HepG2 (cell line): Measurements from ENCODE around the gene AP2S1. TPM values are rescaled to one million over a fixed set of nuclear protein-coding genes. Genes with fewer than 3 reads are reported as not detected.
A peak's percentile ranks its signal among the peaks of the same experiment; 100 is the strongest.

Source experiments
- BORCS8-MEF2B ChIP-seq: sonication (generic); formaldehyde crosslinking; IDR thresholded peaks from 2 replicates; pipeline ENCODE4 v1.8.0; 2022; ENCODE audit warnings: mild to moderate bottlenecking, missing genetic modification reagents
- BRCA1 ChIP-seq: sonication (generic); formaldehyde crosslinking; IDR thresholded peaks from 2 replicates; pipeline ENCODE4 v1.4.0; 2020; ENCODE audit warnings: missing genetic modification reagents
- HOMEZ ChIP-seq: IDR thresholded peaks from 2 replicates; pipeline ENCODE4 v1.6.1; 2016; ENCODE audit warnings: low read depth
- HOXA5 ChIP-seq: sonication (generic); formaldehyde crosslinking; IDR thresholded peaks from 2 replicates; pipeline ENCODE4 v1.4.0; 2020; ENCODE audit warnings: missing genetic modification reagents
- MAF1 ChIP-seq: sonication (generic); formaldehyde crosslinking; IDR thresholded peaks from 2 replicates; pipeline ENCODE4 v1.5.0; 2020; ENCODE audit warnings: missing genetic modification reagents, borderline replicate concordance
- NRL ChIP-seq: sonication (generic); formaldehyde crosslinking; IDR thresholded peaks from 2 replicates; pipeline ENCODE4 v1.5.0; 2020; ENCODE audit warnings: missing genetic modification reagents, mild to moderate bottlenecking, moderate library complexity, borderline replicate concordance
- PAX8 ChIP-seq: sonication (generic); formaldehyde crosslinking; IDR thresholded peaks from 2 replicates; pipeline ENCODE4 v1.8.0; 2022; ENCODE audit warnings: mild to moderate bottlenecking, missing genetic modification reagents, borderline replicate concordance
- PBX3 ChIP-seq: sonication (generic); formaldehyde crosslinking; IDR thresholded peaks from 2 replicates; pipeline ENCODE4 v1.8.1; 2023; ENCODE audit warnings: missing genetic modification reagents, inconsistent platforms, borderline replicate concordance
- PCBP1 ChIP-seq: fragments of 200-400 bp; formaldehyde crosslinking; IDR thresholded peaks from 2 replicates; pipeline ENCODE4 v1.6.1; 2017; ENCODE audit warnings: mild to moderate bottlenecking, low read depth, low read length, borderline replicate concordance
- POLR2A ChIP-seq, 2 experiments: IDR thresholded peaks; 2 replicates each; pipeline ENCODE4 v1.6.1; 2011; ENCODE audit warnings: low read depth in 2 of 2, low read length in 2 of 2, mild to moderate bottlenecking in 1 of 2, moderate library complexity in 1 of 2; ENCODE audit not compliant: insufficient read depth in 1 of 2
- POLR2G ChIP-seq: fragments of 200-400 bp; formaldehyde crosslinking; IDR thresholded peaks from 2 replicates; pipeline ENCODE4 v1.6.1; 2018; ENCODE audit warnings: mild to moderate bottlenecking, low read depth, low read length, moderate library complexity
- PRPF4 ChIP-seq: fragments of 200-400 bp; formaldehyde crosslinking; IDR thresholded peaks from 2 replicates; pipeline ENCODE4 v1.6.1; 2016; ENCODE audit warnings: low read length, low read depth; ENCODE audit not compliant: poor library complexity, severe bottlenecking
- ZNF761 ChIP-seq: sonication (generic); formaldehyde crosslinking; conservative IDR thresholded peaks from 2 replicates; pipeline ENCODE4 v1.4.0; 2020; ENCODE audit warnings: mild to moderate bottlenecking, missing genetic modification reagents
- ZNF775 ChIP-seq: sonication (generic); formaldehyde crosslinking; IDR thresholded peaks from 2 replicates; pipeline ENCODE4 v1.4.0; 2020; ENCODE audit warnings: missing genetic modification reagents, mild to moderate bottlenecking, moderate library complexity, borderline replicate concordance
- ZNF850 ChIP-seq: sonication (generic); formaldehyde crosslinking; conservative IDR thresholded peaks from 2 replicates; pipeline ENCODE4 v1.9.0; 2021; ENCODE audit warnings: mild to moderate bottlenecking, missing genetic modification reagents
- polyA plus RNA-seq, 8 experiments: library from polyadenylated mRNA; depleted of rRNA in 3 of 8; stranded (reverse) in 7 of 8; unstranded in 1 of 8; fragments of >200 nt; fragmentation: Illumina TruSeq in 4 of 8; extraction: Trizol in 4 of 8; gene quantifications; 2 replicates each; pipeline versions ENCODE4 v1.2.1 to v1.2.3, GENCODE V29; 2011 to 2016; ENCODE audit warnings: low read depth in 4 of 8, missing spikeins in 1 of 8, mixed read lengths in 1 of 8; ENCODE audit not compliant: insufficient read depth in 1 of 8
- total RNA-seq, 5 experiments: library from RNA; depleted of rRNA; stranded (reverse); fragments of >200 nt; fragmentation: Illumina TruSeq; extraction: Trizol; gene quantifications; 2 replicates each; pipeline ENCODE4 v1.2.3, GENCODE V29; 2016; ENCODE audit warnings: low read depth in 1 of 5
- TF ChIP-seq, protein P1 (sequence below): sonication (generic); formaldehyde crosslinking; IDR thresholded peaks from 2 replicates; pipeline ENCODE4 v1.5.0; 2020; ENCODE audit warnings: missing genetic modification reagents
- TF ChIP-seq, protein P2 (sequence below): IDR thresholded peaks from 2 replicates; pipeline ENCODE4 v1.6.1; 2016; ENCODE audit warnings: low read depth, missing genetic modification reagents, missing compliant biosample characterization

The AP2S1 gene
- total and polyA plus RNA-seq, 2 of the 13 experiments (the other 11 are each of a cell fraction or from before 2014, with no cell fraction given): 45.2 to 86.1 TPM

DNA sequence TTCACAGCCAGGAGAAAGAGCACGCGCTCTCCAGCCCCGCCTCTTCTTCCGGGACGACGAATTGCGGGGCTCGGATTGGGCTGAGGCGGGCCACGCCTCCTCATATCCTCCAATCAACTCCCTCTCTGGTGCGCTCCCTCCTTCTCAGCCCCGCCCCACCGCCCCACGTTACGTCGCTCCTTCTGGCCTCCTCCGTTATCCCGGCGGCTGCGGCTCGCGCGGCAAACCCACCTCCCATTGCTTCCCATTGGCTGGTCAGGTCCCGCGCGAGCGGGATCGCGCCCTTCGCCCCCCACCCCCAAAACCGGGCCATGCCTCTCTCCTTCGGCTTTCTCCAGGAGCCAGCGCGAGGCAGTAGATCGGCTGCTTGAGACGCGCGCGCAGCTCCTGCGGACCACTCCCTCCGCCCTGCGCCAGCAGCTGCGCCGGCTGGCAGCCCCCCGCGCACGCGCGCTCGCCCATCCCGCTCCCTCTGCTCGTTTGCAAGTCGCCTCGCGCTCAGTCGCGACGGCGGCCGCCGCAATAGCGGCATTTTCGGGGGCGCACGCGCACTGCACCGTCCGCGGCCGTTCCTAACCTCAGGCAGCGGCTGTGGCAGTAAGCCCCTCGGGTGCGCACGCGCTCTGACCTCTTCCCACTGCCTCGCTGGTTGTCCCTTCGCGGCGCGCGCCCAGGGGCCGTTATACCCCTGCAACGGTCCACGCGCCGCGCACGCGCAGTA lies 9.6 kb upstream of the AP2S1 start (continued):
- TF ChIP-seq, protein P1, sequence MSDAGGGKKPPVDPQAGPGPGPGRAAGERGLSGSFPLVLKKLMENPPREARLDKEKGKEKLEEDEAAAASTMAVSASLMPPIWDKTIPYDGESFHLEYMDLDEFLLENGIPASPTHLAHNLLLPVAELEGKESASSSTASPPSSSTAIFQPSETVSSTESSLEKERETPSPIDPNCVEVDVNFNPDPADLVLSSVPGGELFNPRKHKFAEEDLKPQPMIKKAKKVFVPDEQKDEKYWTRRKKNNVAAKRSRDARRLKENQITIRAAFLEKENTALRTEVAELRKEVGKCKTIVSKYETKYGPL (CRISPR knock-in tag): 0 out of 2 replicates have a peak, but pooled peaks have one; percentile 16
- TF ChIP-seq ZNF775 (CRISPR knock-in tag) (peak; percentile 95), PBX3 (no peak), NRL (CRISPR knock-in tag) (peak; percentile 84), ZNF850 (CRISPR knock-in tag) (no peak), BRCA1 (CRISPR knock-in tag) (peak; percentile 91), PAX8 (CRISPR knock-in tag) (peak; percentile 81), POLR2A (IDR thresholded peaks at IDR 0.05; ENCODE audit: insufficient read depth in 1 of 2, low read depth in 2 of 2, low read length in 2 of 2) (peak; percentile 85 to 95), PCBP1 (no peak), POLR2G (peak; percentile 89), HOMEZ (peak; percentile 30; the same call in 1 of the 2 replicates), BORCS8-MEF2B (CRISPR knock-in tag) (peak; percentile 63; the same call in 1 of the 2 replicates), HOXA5 (CRISPR knock-in tag) (peak; percentile 41; the same call in 1 of the 2 replicates), ZNF761 (CRISPR knock-in tag) (peak; percentile 96), MAF1 (CRISPR knock-in tag) (0 out of 2 replicates have a peak, but pooled peaks have one; percentile 19), PRPF4 (no peak)
- TF ChIP-seq, protein P2, sequence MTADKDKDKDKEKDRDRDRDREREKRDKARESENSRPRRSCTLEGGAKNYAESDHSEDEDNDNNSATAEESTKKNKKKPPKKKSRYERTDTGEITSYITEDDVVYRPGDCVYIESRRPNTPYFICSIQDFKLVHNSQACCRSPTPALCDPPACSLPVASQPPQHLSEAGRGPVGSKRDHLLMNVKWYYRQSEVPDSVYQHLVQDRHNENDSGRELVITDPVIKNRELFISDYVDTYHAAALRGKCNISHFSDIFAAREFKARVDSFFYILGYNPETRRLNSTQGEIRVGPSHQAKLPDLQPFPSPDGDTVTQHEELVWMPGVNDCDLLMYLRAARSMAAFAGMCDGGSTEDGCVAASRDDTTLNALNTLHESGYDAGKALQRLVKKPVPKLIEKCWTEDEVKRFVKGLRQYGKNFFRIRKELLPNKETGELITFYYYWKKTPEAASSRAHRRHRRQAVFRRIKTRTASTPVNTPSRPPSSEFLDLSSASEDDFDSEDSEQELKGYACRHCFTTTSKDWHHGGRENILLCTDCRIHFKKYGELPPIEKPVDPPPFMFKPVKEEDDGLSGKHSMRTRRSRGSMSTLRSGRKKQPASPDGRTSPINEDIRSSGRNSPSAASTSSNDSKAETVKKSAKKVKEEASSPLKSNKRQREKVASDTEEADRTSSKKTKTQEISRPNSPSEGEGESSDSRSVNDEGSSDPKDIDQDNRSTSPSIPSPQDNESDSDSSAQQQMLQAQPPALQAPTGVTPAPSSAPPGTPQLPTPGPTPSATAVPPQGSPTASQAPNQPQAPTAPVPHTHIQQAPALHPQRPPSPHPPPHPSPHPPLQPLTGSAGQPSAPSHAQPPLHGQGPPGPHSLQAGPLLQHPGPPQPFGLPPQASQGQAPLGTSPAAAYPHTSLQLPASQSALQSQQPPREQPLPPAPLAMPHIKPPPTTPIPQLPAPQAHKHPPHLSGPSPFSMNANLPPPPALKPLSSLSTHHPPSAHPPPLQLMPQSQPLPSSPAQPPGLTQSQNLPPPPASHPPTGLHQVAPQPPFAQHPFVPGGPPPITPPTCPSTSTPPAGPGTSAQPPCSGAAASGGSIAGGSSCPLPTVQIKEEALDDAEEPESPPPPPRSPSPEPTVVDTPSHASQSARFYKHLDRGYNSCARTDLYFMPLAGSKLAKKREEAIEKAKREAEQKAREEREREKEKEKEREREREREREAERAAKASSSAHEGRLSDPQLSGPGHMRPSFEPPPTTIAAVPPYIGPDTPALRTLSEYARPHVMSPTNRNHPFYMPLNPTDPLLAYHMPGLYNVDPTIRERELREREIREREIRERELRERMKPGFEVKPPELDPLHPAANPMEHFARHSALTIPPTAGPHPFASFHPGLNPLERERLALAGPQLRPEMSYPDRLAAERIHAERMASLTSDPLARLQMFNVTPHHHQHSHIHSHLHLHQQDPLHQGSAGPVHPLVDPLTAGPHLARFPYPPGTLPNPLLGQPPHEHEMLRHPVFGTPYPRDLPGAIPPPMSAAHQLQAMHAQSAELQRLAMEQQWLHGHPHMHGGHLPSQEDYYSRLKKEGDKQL (CRISPR knock-in tag): no peak; the same call in 1 of the 2 replicates
